Esophagus muscularis mucosa (tissue), 4 donors: ENCODE results near the gene APLF. TPM values are rescaled to one million over a fixed set of nuclear protein-coding genes. Genes with fewer than 3 reads are reported as not detected.

Experiments used
- DNase-seq: peaks from one replicate; pipeline ENCODE4 v3.0.0-alpha.2; 2017; ENCODE audit errors: extremely low spot score
- H3K27ac ChIP-seq, 4 donors: fragments of 200-600 bp; sonication (generic); replicated peaks in 1 of 4; 1 replicate in 3 of 4; 2 replicates in 1 of 4; pipeline ENCODE4 v1.5.1; 2016 to 2019; ENCODE audit warnings: mild to moderate bottlenecking in 1 of 4
- H3K27me3 ChIP-seq, 4 donors: fragments of 200-600 bp; sonication (generic); one replicate each; pipeline versions ENCODE4 v1.5.1 to v1.6.0; 2016 to 2019
- H3K36me3 ChIP-seq, 4 donors: fragments of 200-600 bp; sonication (generic); one replicate each; pipeline ENCODE4 v1.5.1; 2016 to 2019
- H3K4me1 ChIP-seq, 4 donors: fragments of 200-600 bp; sonication (generic); one replicate each; pipeline ENCODE4 v1.5.1; 2016 to 2019
- H3K4me3 ChIP-seq, 4 donors: fragments of 200-600 bp; sonication (generic); 1 replicate in 2 of 4; 2 replicates in 2 of 4; pipeline ENCODE4 v1.5.1; 2016 to 2019; ENCODE audit warnings: mild to moderate bottlenecking in 4 of 4, moderate library complexity in 1 of 4
- H3K9me3 ChIP-seq, 4 donors: fragments of 200-600 bp; sonication (generic); 1 replicate in 3 of 4; 2 replicates in 1 of 4; pipeline ENCODE4 v1.5.1; 2016 to 2019
- EP300 ChIP-seq: sonication (generic); formaldehyde crosslinking; IDR thresholded peaks from one replicate; pipeline ENCODE4 v1.6.1; 2017; ENCODE audit warnings: antibody characterized with exemption
- POLR2A ChIP-seq: fragments of 450-650 bp; IDR thresholded peaks from one replicate; pipeline ENCODE4 v1.6.1; 2017; ENCODE audit warnings: antibody characterized with exemption, moderate library complexity, mild to moderate bottlenecking, low read depth
- POLR2AphosphoS5 ChIP-seq, 2 donors: sonication (generic); formaldehyde crosslinking; IDR thresholded peaks; one replicate each; pipeline ENCODE4 v1.6.1; 2017; ENCODE audit warnings: antibody characterized with exemption in 2 of 2
- WGBS: methylation state at CpG from one replicate; pipeline ENCODE4 v1.1.5; 2018; 5-methylcytosine and 5-hydroxymethylcytosine counted together
- intact Hi-C: fragments of 100-400 bp; cut with DNase I; formaldehyde crosslinking; loops from one replicate; pipeline ENCODE4 v1.15.1; 2023
- total RNA-seq, 4 donors: library from RNA; depleted of rRNA; stranded (reverse); fragments of >200 nt; gene quantifications; one replicate each; pipeline versions ENCODE4 v1.1.0 to v1.2.1, GENCODE V29; 2016
- TF ChIP-seq, protein P1 (sequence below), 3 experiments: fragments of 200-600 bp in 2 of 3; fragments of 450-650 bp in 1 of 3; sonication (generic) in 2 of 3; IDR thresholded peaks; one replicate each; pipeline ENCODE4 v1.5.1; 2017 to 2019; ENCODE audit warnings: antibody characterized with exemption in 3 of 3, mild to moderate bottlenecking in 2 of 3, moderate library complexity in 1 of 3

APLF gene
- total RNA-seq, 4 donors from 2014 or later, result 7.6 to 12.1 (median 10.9) TPM

DNA sequence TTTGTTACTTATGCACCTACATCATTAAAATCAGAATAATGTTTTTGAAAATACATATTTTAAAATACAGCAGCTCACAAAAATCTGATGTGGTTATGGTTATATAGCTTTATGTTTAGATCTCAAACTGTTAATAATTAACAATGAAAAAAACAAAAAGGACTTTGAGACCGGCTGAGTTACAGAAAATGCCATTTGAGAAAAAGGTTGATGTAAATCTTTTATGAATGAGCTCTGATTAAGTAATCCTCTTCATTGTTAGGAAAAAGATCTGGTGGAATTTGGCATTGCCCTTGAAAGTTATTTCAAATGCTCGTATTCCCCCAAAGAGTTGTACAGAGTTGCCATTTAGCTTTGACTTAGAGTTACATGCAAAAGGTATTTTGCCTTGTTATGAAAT is 93.2 kb downstream of the APLF start:
- H3K4me3 ChIP-seq, result no peak overlapping the region
- DNase-seq, result no peak
- intact Hi-C loops, result no loop called here
- no peaks in the 10 kb centered on the region for H3K4me1 ChIP-seq
- H3K9me3 ChIP-seq, result no peaks in the 10 kb centered on the region
- no peaks in the 10 kb centered on the region for H3K27me3 ChIP-seq
- no peaks in the 10 kb centered on the region for H3K36me3 ChIP-seq
- TF ChIP-seq, protein P1, sequence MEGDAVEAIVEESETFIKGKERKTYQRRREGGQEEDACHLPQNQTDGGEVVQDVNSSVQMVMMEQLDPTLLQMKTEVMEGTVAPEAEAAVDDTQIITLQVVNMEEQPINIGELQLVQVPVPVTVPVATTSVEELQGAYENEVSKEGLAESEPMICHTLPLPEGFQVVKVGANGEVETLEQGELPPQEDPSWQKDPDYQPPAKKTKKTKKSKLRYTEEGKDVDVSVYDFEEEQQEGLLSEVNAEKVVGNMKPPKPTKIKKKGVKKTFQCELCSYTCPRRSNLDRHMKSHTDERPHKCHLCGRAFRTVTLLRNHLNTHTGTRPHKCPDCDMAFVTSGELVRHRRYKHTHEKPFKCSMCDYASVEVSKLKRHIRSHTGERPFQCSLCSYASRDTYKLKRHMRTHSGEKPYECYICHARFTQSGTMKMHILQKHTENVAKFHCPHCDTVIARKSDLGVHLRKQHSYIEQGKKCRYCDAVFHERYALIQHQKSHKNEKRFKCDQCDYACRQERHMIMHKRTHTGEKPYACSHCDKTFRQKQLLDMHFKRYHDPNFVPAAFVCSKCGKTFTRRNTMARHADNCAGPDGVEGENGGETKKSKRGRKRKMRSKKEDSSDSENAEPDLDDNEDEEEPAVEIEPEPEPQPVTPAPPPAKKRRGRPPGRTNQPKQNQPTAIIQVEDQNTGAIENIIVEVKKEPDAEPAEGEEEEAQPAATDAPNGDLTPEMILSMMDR (IDR thresholded peaks at IDR 0.05), result no peak
- TF ChIP-seq POLR2AphosphoS5 (IDR thresholded peaks at IDR 0.05) (no peak), POLR2A (no peak), EP300 (no peak)
- no peak overlapping the region for H3K27ac ChIP-seq
- 89% methylated on average over 2 of the region's 2 CpGs for WGBS

DNA sequence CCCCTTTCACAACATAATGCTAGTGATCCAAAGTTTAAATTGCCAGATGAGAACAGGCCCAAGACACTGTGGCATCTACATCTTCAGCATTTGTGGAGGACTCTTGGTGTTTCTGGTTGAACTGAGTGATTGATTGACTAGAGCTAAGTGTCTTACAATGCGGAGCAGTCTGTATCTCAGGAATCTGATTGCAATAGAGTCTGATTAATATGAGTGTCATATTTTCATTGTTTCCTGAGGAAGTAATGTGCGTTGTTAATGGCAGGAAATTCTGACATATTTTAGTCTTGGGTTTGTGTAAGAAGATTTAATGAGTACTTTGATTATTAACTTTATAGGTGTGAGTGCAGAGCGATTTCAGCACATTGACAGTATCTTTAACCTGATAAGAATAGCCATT is 94.0 kb downstream of the APLF start:
- H3K9me3 ChIP-seq, result no peaks in the 10 kb centered on the region
- H3K4me3 ChIP-seq, result no peak overlapping the region
- H3K36me3 ChIP-seq, result no peaks in the 10 kb centered on the region
- no peak overlapping the region for H3K27ac ChIP-seq
- intact Hi-C loops, result no loop called here
- no peaks in the 10 kb centered on the region for H3K27me3 ChIP-seq
- no peak for DNase-seq
- TF ChIP-seq POLR2A (no peak), EP300 (no peak), POLR2AphosphoS5 (IDR thresholded peaks at IDR 0.05) (no peak)
- TF ChIP-seq, protein P1 (IDR thresholded peaks at IDR 0.05), result no peak
- no peaks in the 10 kb centered on the region for H3K4me1 ChIP-seq
- WGBS, result 84% methylated on average over 3 of the region's 3 CpGs

DNA sequence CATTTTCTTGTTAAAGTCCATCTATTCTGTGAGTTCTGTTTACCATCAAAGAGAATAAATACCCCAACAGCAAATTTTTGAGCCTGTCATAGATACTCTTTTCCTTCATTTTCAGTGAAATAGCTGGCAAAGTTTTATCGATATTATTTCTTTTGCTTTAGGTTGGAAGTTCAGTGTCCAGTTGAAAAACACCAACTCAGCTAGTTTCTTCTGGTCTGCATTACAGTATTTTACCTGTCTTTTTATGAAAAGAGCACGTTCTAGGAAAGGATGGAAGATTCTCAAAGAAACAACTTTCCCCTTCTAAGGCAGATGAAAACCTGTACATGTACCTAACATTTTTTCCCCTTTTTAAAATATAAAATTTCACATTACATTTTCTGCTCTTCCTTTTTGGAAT is 95.5 kb downstream of the APLF start:
- Histone ChIP-seq H3K4me1 (no peaks in the 10 kb centered on the region), H3K4me3 (no peak overlapping the region), H3K27me3 (no peaks in the 10 kb centered on the region), H3K27ac (no peak overlapping the region), H3K9me3 (no peaks in the 10 kb centered on the region), H3K36me3 (peaks cover 0 to 2% (median 0%) of the 10 kb centered on the region in 4 donors)
- TF ChIP-seq, protein P1 (IDR thresholded peaks at IDR 0.05), result no peak
- TF ChIP-seq POLR2AphosphoS5 (IDR thresholded peaks at IDR 0.05) (no peak), POLR2A (no peak), EP300 (no peak)
- intact Hi-C loops, result no loop called here
- no peak for DNase-seq
- WGBS, result 91% methylated on average over 2 of the region's 2 CpGs

GRCh38 chr2:68564426-68564825 is 97.0 kb downstream of the APLF start:
- DNase-seq, result no peak
- no peaks in the 10 kb centered on the region for H3K9me3 ChIP-seq
- no peak overlapping the region for H3K27ac ChIP-seq
- no peak overlapping the region for H3K4me3 ChIP-seq
- 81% methylated on average over 2 of the region's 2 CpGs for WGBS
- intact Hi-C loops, result no loop called here
- TF ChIP-seq EP300 (no peak), POLR2AphosphoS5 (IDR thresholded peaks at IDR 0.05) (no peak), POLR2A (no peak)
- TF ChIP-seq, protein P1 (IDR thresholded peaks at IDR 0.05), result no peak
- no peaks in the 10 kb centered on the region for H3K4me1 ChIP-seq
- peaks cover 0 to 7% (median 0%) of the 10 kb centered on the region in 4 donors for H3K36me3 ChIP-seq
- H3K27me3 ChIP-seq, result no peaks in the 10 kb centered on the region

- intact Hi-C loops, result no loop called here
- no peak overlapping the region for H3K4me3 ChIP-seq
- TF ChIP-seq POLR2AphosphoS5 (IDR thresholded peaks at IDR 0.05) (no peak), EP300 (no peak), POLR2A (no peak)
- TF ChIP-seq, protein P1 (IDR thresholded peaks at IDR 0.05), result no peak
- H3K4me1 ChIP-seq, result no peaks in the 10 kb centered on the region
- no peak for DNase-seq
- no peaks in the 10 kb centered on the region for H3K27me3 ChIP-seq
- peaks cover 0 to 7% (median 0%) of the 10 kb centered on the region in 4 donors for H3K36me3 ChIP-seq
- H3K9me3 ChIP-seq, result no peaks in the 10 kb centered on the region
- no peak overlapping the region for H3K27ac ChIP-seq
Observed at GRCh38 chr2:68565273-68565672, 97.9 kb downstream of the APLF start.
